NK-92 (cell line): Measurements from ENCODE around the gene SHROOM2.

Experiments used
- DNase-seq: peaks from one replicate; lab custom pipeline; 2025; ENCODE audit not compliant: unreplicated experiment; lab: John Stamatoyannopoulos, UW

Gene SHROOM2

GRCh38 chrX:9937761-9938160 lies 151.5 kb downstream of the SHROOM2 start:
- no peak for DNase-seq

- no peak for DNase-seq
Observed at GRCh38 chrX:9938516-9938915, 152.3 kb downstream of the SHROOM2 start.

- no peak for DNase-seq
Observed at GRCh38 chrX:9940421-9940820, 154.2 kb downstream of the SHROOM2 start.

GRCh38 chrX:9942086-9942485 lies 155.9 kb downstream of the SHROOM2 start:
- no peak for DNase-seq

- DNase-seq, result no peak
Observed at GRCh38 chrX:9943420-9943819, 157.2 kb downstream of the SHROOM2 start.

GRCh38 chrX:9947131-9947794 lies 161.0 kb downstream of the SHROOM2 start:
- DNase-seq, result no peak

GRCh38 chrX:9948406-9948805 lies 162.2 kb downstream of the SHROOM2 start:
- DNase-seq, result no peak

GRCh38 chrX:9952300-9952699 lies 166.1 kb downstream of the SHROOM2 start:
- no peak for DNase-seq

GRCh38 chrX:9953396-9953795 lies 167.2 kb downstream of the SHROOM2 start:
- DNase-seq, result no peak

GRCh38 chrX:9955506-9955905 lies 169.3 kb downstream of the SHROOM2 start:
- DNase-seq, result no peak

GRCh38 chrX:9957743-9958142 lies 171.5 kb downstream of the SHROOM2 start:
- DNase-seq, result no peak

GRCh38 chrX:9958183-9958582 lies 172.0 kb downstream of the SHROOM2 start:
- DNase-seq, result no peak

GRCh38 chrX:9961750-9962149 lies 175.5 kb downstream of the SHROOM2 start:
- no peak for DNase-seq

GRCh38 chrX:9966775-9967408 lies 180.7 kb downstream of the SHROOM2 start, which contains the start of gene CLDN34:
CLDN34 (plus strand) TSS chrX:9967358; CDS start chrX:9967358, 0 bp downstream.
- no peak for DNase-seq

- DNase-seq, result no peak
Observed at GRCh38 chrX:9977635-9978034, 191.4 kb downstream of the SHROOM2 start.

GRCh38 chrX:9980401-9980800 lies 194.2 kb downstream of the SHROOM2 start:
- no peak for DNase-seq

GRCh38 chrX:9980927-9981326 lies 194.7 kb downstream of the SHROOM2 start:
- no peak for DNase-seq

GRCh38 chrX:9983441-9983840 lies 197.2 kb downstream of the SHROOM2 start:
- DNase-seq, result no peak

- no peak for DNase-seq
Observed at GRCh38 chrX:9983846-9984245, 197.6 kb downstream of the SHROOM2 start.

GRCh38 chrX:9988762-9989161 lies 202.5 kb downstream of the SHROOM2 start:
- no peak for DNase-seq

GRCh38 chrX:9992061-9992460 lies 205.8 kb downstream of the SHROOM2 start:
- no peak for DNase-seq

- no peak for DNase-seq
Observed at GRCh38 chrX:9992724-9993123, 206.5 kb downstream of the SHROOM2 start.

- no peak for DNase-seq
Observed at GRCh38 chrX:9995855-9996339, 209.7 kb downstream of the SHROOM2 start.
